Neutrophil (primary cell): ENCODE measurements around the gene AGTR1.
"Not testable (repeated sequence)": the region's sequence is repeated elsewhere in the genome, so short reads cannot be mapped to it uniquely, and the experiment has no call there.

Source experiments
- H3K27ac ChIP-seq: fragments of 200-600 bp; sonication (generic); 2 replicates; pipeline ENCODE4 v1.5.1; 2016; ENCODE audit warnings: mild to moderate bottlenecking, moderate library complexity
- H3K27me3 ChIP-seq: fragments of 200-600 bp; sonication (generic); 2 replicates; pipeline ENCODE4 v1.6.0; 2016; ENCODE audit warnings: mild to moderate bottlenecking
- H3K36me3 ChIP-seq: fragments of 200-600 bp; sonication (generic); 2 replicates; pipeline ENCODE4 v1.5.1; 2017
- H3K4me1 ChIP-seq, 2 experiments: fragments of 200-600 bp in 1 of 2; sonication (generic) in 1 of 2; 1 replicate in 1 of 2; 2 replicates in 1 of 2; pipeline versions ENCODE4 v1.5.1 to v1.6.1; 2013 to 2016; ENCODE audit warnings: low read depth in 1 of 2, low read length in 1 of 2, mild to moderate bottlenecking in 1 of 2, moderate library complexity in 1 of 2; ENCODE audit not compliant: control insufficient read depth in 1 of 2, insufficient read depth in 1 of 2
- H3K4me3 ChIP-seq, 2 experiments: fragments of 200-600 bp in 1 of 2; sonication (generic) in 1 of 2; 1 replicate in 1 of 2; 2 replicates in 1 of 2; pipeline ENCODE4 v1.5.1; 2013 to 2016; ENCODE audit warnings: low read depth in 1 of 2, low read length in 1 of 2, mild to moderate bottlenecking in 1 of 2, moderate library complexity in 1 of 2
- H3K9me3 ChIP-seq: fragments of 200-600 bp; sonication (generic); 2 replicates; pipeline ENCODE4 v1.5.1; 2016
- CTCF ChIP-seq: fragments of 200-600 bp; sonication (generic); IDR thresholded peaks from 2 replicates; pipeline ENCODE4 v1.5.1; 2016; ENCODE audit warnings: antibody characterized with exemption

Gene AGTR1

GRCh38 chr3:148772835-148773234, 75.1 kb downstream of the AGTR1 start:
- Histone ChIP-seq H3K36me3 (no peaks in the 10 kb centered on the region), H3K27me3 (no peaks in the 10 kb centered on the region), H3K4me3 (no peak overlapping the region), H3K27ac (no peak overlapping the region), H3K9me3 (no peaks in the 10 kb centered on the region), H3K4me1 (peaks cover 0 to 4% of the 10 kb centered on the region in 2 experiments)
- TF ChIP-seq CTCF = no peak

GRCh38 chr3:148773805-148774204, 76.1 kb downstream of the AGTR1 start:
- H3K4me3 ChIP-seq = no peak overlapping the region
- peaks cover 0 to 4% of the 10 kb centered on the region in 2 experiments for H3K4me1 ChIP-seq
- H3K27me3 ChIP-seq = no peaks in the 10 kb centered on the region
- H3K36me3 ChIP-seq = no peaks in the 10 kb centered on the region
- H3K27ac ChIP-seq = no peak overlapping the region
- no peaks in the 10 kb centered on the region for H3K9me3 ChIP-seq
- TF ChIP-seq CTCF = no peak

- no peak overlapping the region for H3K4me3 ChIP-seq
- H3K9me3 ChIP-seq = no peaks in the 10 kb centered on the region
- no peak overlapping the region for H3K27ac ChIP-seq
- TF ChIP-seq CTCF = no peak
- H3K27me3 ChIP-seq = no peaks in the 10 kb centered on the region
- H3K36me3 ChIP-seq = no peaks in the 10 kb centered on the region
- peaks cover 2 to 4% of the 10 kb centered on the region in 2 experiments for H3K4me1 ChIP-seq
Observed at GRCh38 chr3:148778926-148779325, 81.2 kb downstream of the AGTR1 start.

- H3K9me3 ChIP-seq, H3K27me3 ChIP-seq, H3K36me3 ChIP-seq: not testable (repeated sequence)
- H3K27ac ChIP-seq = peak overlapping the region; percentile 59
- H3K4me1 ChIP-seq = peaks cover 0 to 16% of the 10 kb centered on the region in 2 experiments
- peak overlapping the region in 1 of 2 experiments; percentile 29 for H3K4me3 ChIP-seq
Observed at GRCh38 chr3:148785026-148785425, 87.3 kb downstream of the AGTR1 start.

- H3K27ac ChIP-seq, H3K4me3 ChIP-seq, H3K27me3 ChIP-seq, H3K9me3 ChIP-seq, H3K36me3 ChIP-seq: not testable (repeated sequence)
- H3K4me1 ChIP-seq = peaks cover 0 to 16% of the 10 kb centered on the region in 2 experiments
Observed at GRCh38 chr3:148786159-148786558, 88.5 kb downstream of the AGTR1 start.

GRCh38 chr3:148789146-148789545, 91.4 kb downstream of the AGTR1 start:
- Histone ChIP-seq H3K4me1 (peaks cover 0 to 12% of the 10 kb centered on the region in 2 experiments), H3K27me3 (no peaks in the 10 kb centered on the region), H3K9me3 (no peaks in the 10 kb centered on the region), H3K4me3 (no peak overlapping the region), H3K36me3 (no peaks in the 10 kb centered on the region), H3K27ac (no peak overlapping the region)
- no peak for TF ChIP-seq CTCF

- no peak for TF ChIP-seq CTCF
- H3K4me1 ChIP-seq = peaks cover 0 to 6% of the 10 kb centered on the region in 2 experiments
Observed at GRCh38 chr3:148789906-148790305, 92.2 kb downstream of the AGTR1 start.

More at GRCh38 chr3:148789906-148790305, 92.2 kb downstream of the AGTR1 start:
- no peaks in the 10 kb centered on the region for H3K9me3 ChIP-seq
- no peaks in the 10 kb centered on the region for H3K27me3 ChIP-seq
- H3K27ac ChIP-seq = no peak overlapping the region
- no peak overlapping the region for H3K4me3 ChIP-seq
- no peaks in the 10 kb centered on the region for H3K36me3 ChIP-seq
